NCI-H345 treated with DMSO at 0.1 percent for 48 hours (cell line): ENCODE results near the gene GABARAP.

Source experiments
- DNase-seq: peaks from one replicate; lab custom pipeline; 2025; ENCODE audit not compliant: unreplicated experiment; lab: John Stamatoyannopoulos, UW

The GABARAP gene

DNA sequence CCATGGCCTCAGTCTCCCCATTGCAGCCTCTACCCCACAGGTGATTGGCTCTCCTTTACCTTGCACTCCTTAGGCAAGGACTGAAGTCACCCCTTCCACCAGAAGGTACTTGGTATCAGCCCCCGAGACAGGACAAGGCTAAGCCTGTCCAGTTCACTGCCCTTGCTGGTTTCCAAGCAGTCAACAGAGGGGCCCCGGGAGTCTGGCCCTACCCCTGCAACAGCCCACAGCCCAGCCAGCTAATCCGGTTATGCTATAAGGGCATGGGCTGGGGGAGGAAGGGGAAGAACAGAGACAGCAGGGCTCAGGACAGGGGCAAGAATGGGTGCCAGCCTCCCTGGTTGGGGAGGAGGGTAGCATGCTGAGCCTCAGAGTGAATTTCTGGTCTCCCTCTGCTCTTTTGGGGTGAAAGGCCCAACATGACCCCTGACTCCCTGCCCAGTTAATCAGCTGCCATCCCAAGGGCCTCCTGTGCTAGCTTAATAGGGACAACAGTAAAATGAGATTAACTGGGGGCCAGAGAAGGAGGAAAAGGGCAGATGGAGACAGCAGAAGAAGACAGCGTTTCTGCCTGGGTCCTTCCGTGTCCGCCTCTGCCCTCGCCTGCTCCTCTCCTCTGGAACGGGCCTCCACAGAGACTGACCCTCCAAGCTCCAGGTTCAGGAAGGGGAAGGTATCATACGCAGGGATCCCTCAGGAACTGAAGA is 33.3 kb downstream of the GABARAP start:
- DNase-seq: no peak

DNA sequence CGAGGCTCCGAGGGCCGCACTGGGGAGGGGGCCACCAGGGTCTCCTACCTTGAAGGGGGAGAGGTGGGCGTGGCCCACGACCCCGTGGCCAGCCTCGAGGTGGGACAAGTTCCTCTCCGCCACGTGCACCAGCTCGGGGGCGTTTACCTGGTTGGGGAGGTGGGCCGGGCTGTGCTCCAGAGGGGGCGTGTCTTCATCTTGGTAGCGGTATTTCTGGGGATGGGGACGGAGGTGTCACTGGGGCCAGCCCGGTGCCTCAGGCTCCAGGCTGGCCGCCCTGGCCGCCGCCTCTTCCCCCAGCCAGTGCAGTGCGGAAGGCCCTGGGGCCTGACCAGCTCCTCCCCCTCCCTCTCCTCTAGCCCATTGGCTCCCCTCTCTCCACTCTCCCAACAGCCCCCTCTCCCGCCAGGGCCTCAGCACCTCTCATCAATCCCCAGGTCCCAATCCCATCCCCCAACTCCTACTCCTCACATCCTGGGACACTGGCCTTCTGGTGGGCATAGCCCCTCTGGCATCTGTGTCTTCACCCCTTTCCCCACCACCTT is 34.1 kb downstream of the GABARAP start:
- DNase-seq: no peak

- DNase-seq: no peak
Observed at GRCh38 chr17:7207120-7208001, 34.9 kb downstream of the GABARAP start.

- DNase-seq: no peak
Observed at GRCh38 chr17:7205561-7205960, 36.7 kb downstream of the GABARAP start.

DNA sequence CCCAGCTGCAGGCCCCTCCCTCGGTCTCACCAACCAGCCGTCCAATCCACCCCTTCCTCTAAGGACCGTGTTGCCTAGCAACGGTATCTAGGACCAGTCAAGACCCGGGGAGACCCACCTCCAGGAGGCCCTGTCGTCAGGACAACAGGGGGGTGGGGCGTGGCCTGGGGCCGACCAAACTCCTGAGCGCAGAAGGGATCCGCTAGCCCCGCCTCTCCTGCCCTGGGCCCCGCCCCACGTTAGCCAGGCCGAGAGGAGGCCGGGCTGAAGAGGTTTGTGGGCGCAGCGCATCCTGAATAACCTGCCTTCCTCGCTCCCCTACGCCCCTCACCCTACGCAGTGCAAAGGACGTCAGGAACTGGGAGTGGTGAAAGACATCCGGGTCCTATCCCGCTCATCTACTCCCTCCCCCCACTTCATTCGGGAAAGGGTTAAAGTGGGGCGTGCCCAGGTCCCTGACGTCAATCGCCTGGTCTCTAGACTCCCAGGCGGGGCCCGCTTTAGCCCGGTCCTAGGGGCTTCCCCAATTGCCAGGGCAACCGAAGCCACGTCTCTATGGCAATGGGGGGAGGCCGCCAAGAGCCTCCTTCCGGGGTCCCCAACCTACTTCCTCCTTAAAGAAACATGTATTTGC is 37.3 kb downstream of the GABARAP start:
- peak; percentile 38 for DNase-seq

GRCh38 chr17:7204336-7204735 is 37.9 kb downstream of the GABARAP start:
- DNase-seq: no peak

- DNase-seq: no peak
Observed at GRCh38 chr17:7203391-7203790, 38.9 kb downstream of the GABARAP start.

- no peak for DNase-seq
Observed at GRCh38 chr17:7196651-7197401, 45.4 kb downstream of the GABARAP start.

DNA sequence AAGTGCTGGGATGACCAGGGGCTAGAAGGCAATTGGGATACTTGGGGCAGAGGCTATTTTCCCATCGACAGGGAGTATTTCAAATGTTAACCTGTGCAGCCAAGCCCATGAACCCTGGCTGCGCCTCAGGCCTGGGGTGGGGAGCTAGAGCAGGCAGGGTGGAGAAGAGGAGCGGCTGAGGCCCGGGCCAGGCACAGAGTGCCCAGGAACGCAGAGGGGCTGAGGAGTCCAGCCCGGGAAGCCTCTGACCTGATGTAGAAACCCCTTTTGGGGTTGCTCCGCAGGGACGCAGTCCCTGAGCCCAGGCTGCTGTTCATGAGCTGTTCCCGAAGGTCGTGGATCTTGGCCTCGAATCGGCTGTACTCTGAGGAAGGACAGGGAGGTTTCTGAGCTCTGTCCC is 46.3 kb downstream of the GABARAP start:
- DNase-seq: no peak

DNA sequence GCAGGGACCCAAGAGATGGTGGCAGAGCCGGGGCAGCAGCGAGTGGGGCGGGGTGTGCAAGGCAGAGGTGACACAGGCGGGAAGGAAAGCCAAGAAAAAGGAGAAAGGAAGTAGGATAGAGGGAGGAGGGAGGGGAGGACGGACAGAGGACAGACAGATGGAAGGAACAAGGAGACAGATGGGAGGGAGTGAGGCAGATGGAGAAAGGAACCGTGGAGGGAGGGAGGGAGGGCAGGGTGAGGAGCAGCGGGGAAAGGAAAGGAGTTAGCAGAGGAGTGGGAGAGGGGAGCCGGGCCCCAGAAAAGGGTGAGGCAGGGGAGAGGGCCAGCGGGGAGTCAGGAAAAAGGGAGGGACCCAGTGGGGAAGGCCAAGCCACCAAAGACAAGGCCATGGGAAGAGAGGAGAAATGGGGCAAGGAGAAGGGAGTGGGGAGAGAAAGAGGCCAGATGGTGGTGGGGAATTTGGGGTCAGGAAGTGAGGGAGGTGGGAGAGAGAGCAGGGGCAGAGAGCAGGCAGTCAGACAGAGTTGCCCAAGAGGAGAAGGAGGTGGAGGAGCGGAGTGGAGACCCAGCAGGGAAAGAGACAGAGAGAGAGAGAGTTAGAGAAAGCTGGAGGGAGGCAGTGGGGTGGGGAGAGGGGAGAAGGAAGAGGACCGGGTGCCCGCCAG is 49.8 kb downstream of the GABARAP start:
- DNase-seq: no peak

- no peak for DNase-seq
Observed at GRCh38 chr17:7191571-7192270, 50.5 kb downstream of the GABARAP start.

DNA sequence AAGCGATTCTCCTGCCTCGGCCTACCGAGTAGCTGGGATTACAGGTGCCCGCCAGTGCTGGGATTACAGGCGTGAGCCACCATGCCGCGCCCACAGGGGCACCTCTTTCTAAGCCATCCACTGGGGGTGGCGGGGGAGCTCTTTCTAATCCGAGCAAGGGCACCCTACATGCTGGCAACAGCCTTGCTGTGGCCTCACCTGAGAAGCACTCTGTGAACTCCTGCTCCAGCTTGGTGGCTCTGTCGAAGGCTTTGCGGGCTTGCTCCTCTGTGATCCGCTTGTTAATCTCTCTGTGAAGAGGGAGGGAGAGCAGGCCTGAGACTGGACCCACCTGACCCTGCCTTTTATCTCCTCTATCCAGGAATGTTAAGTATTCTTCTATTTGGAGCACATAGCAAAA is 51.2 kb downstream of the GABARAP start:
- no peak for DNase-seq

GRCh38 chr17:7190276-7190917 is 51.9 kb downstream of the GABARAP start:
- no peak for DNase-seq
